CD4-positive, alpha-beta memory T cell (primary cell): ENCODE measurements around the gene JKAMP. TPM values are rescaled to one million over a fixed set of nuclear protein-coding genes. Genes with fewer than 3 reads are reported as not detected.

Experiments
- polyA plus RNA-seq, 2 donors: library from polyadenylated mRNA; unstranded; fragments of 300-500 nt; fragmentation: Illumina TruSeq; gene quantifications; one replicate each; pipeline ENCODE4 v1.2.3, GENCODE V29; 2021
- total RNA-seq, 2 experiments: library from RNA; stranded (reverse); gene quantifications; one replicate each; pipeline ENCODE4 v1.2.3, GENCODE V29; 2021

The JKAMP gene
- total and polyA plus RNA-seq, 4 experiments from 2014 or later, result 29.9 to 80.8 (median 47.0) TPM

Other genes starting within 250 kb of the JKAMP start
- gene GPR135, start 19.1 kb upstream of the JKAMP start, total RNA-seq, result 1 to 10 TPM; 2.1 to 2.3 TPM
- gene GPR135, start 19.1 kb upstream of the JKAMP start, polyA plus RNA-seq, result under 1 TPM; 0.24 to 0.45 TPM
- gene L3HYPDH, start 109 bp upstream of the JKAMP start, total RNA-seq, result 10 to 100 TPM; 52.2 to 52.4 TPM
- 1 to 10 TPM; 4.0 to 4.9 TPM for gene L3HYPDH, start 109 bp upstream of the JKAMP start, polyA plus RNA-seq
- gene CCDC175, start 92.3 kb downstream of the JKAMP start, total RNA-seq, result not detected
- gene CCDC175, start 92.3 kb downstream of the JKAMP start, polyA plus RNA-seq, result not detected